BE2C (cell line): Measurements from ENCODE around the gene GRHL1.
"Not testable (repeated sequence)": the region's sequence is repeated elsewhere in the genome, so short reads cannot be mapped to it uniquely, and the experiment has no call there.

Source experiments
- DNase-seq: peaks from one replicate; pipeline ENCODE4 v3.0.0-alpha.2; 2020
- H3K27me3 ChIP-seq: fragments of 250-450 bp; sonication (Bioruptor Pico); 2 replicates; pipeline ENCODE4 v1.5.1; 2020; ENCODE audit warnings: mild to moderate bottlenecking
- H3K36me3 ChIP-seq: fragments of 250-450 bp; sonication (Bioruptor Pico); 2 replicates; pipeline ENCODE4 v1.5.1; 2020; ENCODE audit warnings: mild to moderate bottlenecking
- H3K4me1 ChIP-seq: fragments of 250-450 bp; sonication (Bioruptor Pico); 2 replicates; pipeline ENCODE4 v1.5.1; 2020
- H3K4me3 ChIP-seq: 2 replicates; pipeline ENCODE4 v1.5.1; 2011; ENCODE audit warnings: low read depth, low read length
- H3K9me3 ChIP-seq: fragments of 250-450 bp; sonication (Bioruptor Pico); 2 replicates; pipeline ENCODE4 v1.5.1; 2020
- CTCF ChIP-seq: IDR thresholded peaks from 2 replicates; pipeline ENCODE4 v1.5.1; 2012; ENCODE audit warnings: mild to moderate bottlenecking, low read depth, low read length

GRHL1 gene

DNA sequence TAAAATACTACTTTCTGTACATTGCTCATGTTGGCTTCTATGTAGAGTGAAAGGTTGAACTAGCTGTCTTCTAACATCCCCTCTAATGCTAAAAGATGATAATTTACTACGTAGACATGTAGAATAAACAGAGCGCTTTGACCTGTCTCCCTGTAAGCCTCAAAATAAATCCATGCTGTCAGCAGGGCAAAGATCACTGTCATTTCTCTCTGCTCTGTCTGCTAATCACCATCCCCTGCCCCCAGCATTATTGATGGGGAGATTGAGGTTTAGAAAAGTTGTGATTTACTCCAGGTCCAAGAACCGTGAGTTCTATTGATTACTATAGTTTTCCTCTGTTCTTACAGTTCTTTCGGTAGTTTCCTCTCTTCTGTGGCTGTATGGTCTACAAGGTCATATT lies 39.0 kb upstream of the GRHL1 start:
- Histone ChIP-seq H3K4me3 (no peak overlapping the region), H3K4me1 (no peaks in the 10 kb centered on the region; the same call in 1 of the 2 replicates), H3K27me3 (no peaks in the 10 kb centered on the region), H3K36me3 (peaks cover 39% of the 10 kb centered on the region), H3K9me3 (no peaks in the 10 kb centered on the region)
- no peak for DNase-seq
- no peak for TF ChIP-seq CTCF

DNA sequence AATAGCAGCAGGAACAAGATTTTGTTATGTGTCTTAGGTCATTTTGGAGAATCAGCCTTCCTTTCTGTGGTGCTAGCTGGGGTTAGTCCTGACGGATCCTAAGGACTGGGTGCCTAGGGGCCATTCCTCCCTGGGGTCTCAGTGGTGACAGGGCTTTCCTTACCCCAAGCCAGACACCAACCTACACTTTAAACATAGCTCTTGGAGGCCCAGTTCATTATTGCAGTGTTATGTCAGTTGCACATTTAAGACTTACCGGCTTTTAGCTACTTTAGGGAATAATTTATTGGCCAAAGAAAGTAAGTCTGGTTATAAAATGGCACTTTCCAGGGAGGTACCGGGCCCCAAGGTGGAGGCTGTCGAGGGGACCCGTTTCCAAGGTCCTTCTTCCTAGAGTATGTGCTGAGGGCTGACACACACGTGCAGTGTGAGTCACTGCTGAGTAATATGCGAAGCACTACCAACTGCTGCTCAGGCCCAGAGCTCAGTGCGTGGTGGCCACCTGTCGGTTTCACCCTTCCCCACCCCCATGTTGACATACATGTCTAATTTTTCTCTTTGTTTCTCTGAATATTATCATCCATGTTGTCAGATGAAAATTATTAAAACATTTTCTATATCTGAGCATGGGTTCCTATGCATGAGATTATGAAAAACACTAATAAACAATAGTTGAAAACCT lies 37.0 kb upstream of the GRHL1 start:
- Histone ChIP-seq H3K27me3 (no peaks in the 10 kb centered on the region), H3K36me3 (peaks cover 48% of the 10 kb centered on the region), H3K4me1 (no peaks in the 10 kb centered on the region; the same call in 1 of the 2 replicates), H3K4me3 (no peak overlapping the region), H3K9me3 (no peaks in the 10 kb centered on the region)
- TF ChIP-seq CTCF: no peak
- DNase-seq: no peak

GRCh38 chr2:9918275-9918674 lies 33.2 kb upstream of the GRHL1 start:
- H3K36me3 ChIP-seq: peaks cover 39% of the 10 kb centered on the region
- no peak for DNase-seq

GRCh38 chr2:9919512-9919911 lies 32.0 kb upstream of the GRHL1 start:
- Histone ChIP-seq H3K4me1 (no peaks in the 10 kb centered on the region; the same call in 1 of the 2 replicates), H3K27me3 (no peaks in the 10 kb centered on the region), H3K4me3 (no peak overlapping the region), H3K9me3 (no peaks in the 10 kb centered on the region), H3K36me3 (peaks cover 29% of the 10 kb centered on the region)
- TF ChIP-seq CTCF: no peak
- DNase-seq: no peak

More at GRCh38 chr2:9918275-9918674, 33.2 kb upstream of the GRHL1 start:
- H3K27me3 ChIP-seq: no peaks in the 10 kb centered on the region
- H3K9me3 ChIP-seq: no peaks in the 10 kb centered on the region
- H3K4me3 ChIP-seq: no peak overlapping the region
- TF ChIP-seq CTCF: no peak
- no peaks in the 10 kb centered on the region; the same call in 1 of the 2 replicates for H3K4me1 ChIP-seq

- H3K36me3 ChIP-seq, H3K4me3 ChIP-seq, DNase-seq, H3K9me3 ChIP-seq, H3K4me1 ChIP-seq, H3K27me3 ChIP-seq: not testable (repeated sequence)
Observed at GRCh38 chr2:9927020-9927419, 24.5 kb upstream of the GRHL1 start.

DNA sequence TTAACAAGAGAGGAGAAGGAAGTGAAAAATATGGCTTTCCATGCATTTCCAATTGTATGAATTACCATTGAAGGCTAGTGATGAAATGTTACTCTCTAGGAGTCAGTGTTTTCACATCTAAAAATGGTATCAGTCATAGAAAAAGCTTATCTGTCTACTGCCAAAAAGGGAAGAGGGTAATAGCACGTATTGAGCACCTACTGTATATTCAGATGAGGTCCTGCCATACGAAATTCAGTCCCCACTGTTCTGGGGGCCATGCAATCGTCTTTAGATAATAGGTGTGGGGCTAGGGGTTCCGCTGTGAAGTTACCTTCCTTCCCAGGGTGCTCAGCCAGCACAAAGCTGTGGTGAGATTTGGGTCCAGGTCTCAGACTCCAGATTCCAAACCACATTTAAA lies 14.2 kb upstream of the GRHL1 start:
- TF ChIP-seq CTCF: no peak
- Histone ChIP-seq H3K4me3 (no peak overlapping the region), H3K9me3 (no peaks in the 10 kb centered on the region), H3K27me3 (no peaks in the 10 kb centered on the region), H3K4me1 (no peaks in the 10 kb centered on the region), H3K36me3 (peaks cover 17% of the 10 kb centered on the region)
- no peak for DNase-seq
